GM12878 (cell line): ENCODE data around the gene TRPV5. TPM values are rescaled to one million over a fixed set of nuclear protein-coding genes. Genes with fewer than 3 reads are reported as not detected.

Experiments used
- ATAC-seq: fragments of 200-7000 bp; cut with Tn5 transposase; 3 replicates; pipeline ENCODE4 v1.9.1; 2020; ENCODE audit warnings: mild to moderate bottlenecking, moderate library complexity
- BruUV-seq: library from RNA; stranded (reverse); fragments of 400-500 nt; replicated peaks from 2 replicates; lab custom pipeline; 2021; lab: Mats Ljungman, UMichigan
- CTCF ChIA-PET: fragments of 300-600 bp; sonication (Branson Sonifier 250); formaldehyde crosslinking; extraction: SDS; loops from one replicate; lab custom pipeline; 2021; ENCODE audit warnings: inconsistent platforms; lab: Yijun Ruan, JAX
- POLR2A ChIA-PET: fragments of 350-600 bp; formaldehyde crosslinking; extraction: SDS; loops from one replicate; lab custom pipeline; 2021; ENCODE audit warnings: inconsistent platforms; lab: Charles Lee
- RAD21 ChIA-PET: fragments of 300-600 bp; sonication (Branson Sonifier 250); formaldehyde crosslinking; loops from one replicate; lab custom pipeline; 2023; ENCODE audit warnings: antibody characterized with exemption; ENCODE audit not compliant: unreplicated experiment; lab: Charles Lee
- SMC1A ChIA-PET: fragments of 300-600 bp; sonication (Branson Sonifier 250); formaldehyde crosslinking; loops from one replicate; lab custom pipeline; 2023; ENCODE audit not compliant: unreplicated experiment, uncharacterized antibody; lab: Charles Lee
- DNase-seq: peaks from one replicate; pipeline ENCODE4 v3.0.0-alpha.2; 2011; ENCODE audit warnings: low read depth, low spot score
- FAIRE-seq: peaks from 3 replicates; lab custom pipeline; 2011; peaks lifted over from hg19 to GRCh38; lab: Jason Lieb, UNC
- H2AFZ ChIP-seq: 2 replicates; pipeline ENCODE4 v1.6.0; 2011; ENCODE audit warnings: low read depth, low read length, control low read depth; ENCODE audit not compliant: control insufficient read depth
- H3K27ac ChIP-seq: 2 replicates; pipeline ENCODE4 v1.5.1; 2011; ENCODE audit warnings: control low read depth; ENCODE audit not compliant: control insufficient read depth, insufficient read depth
- H3K27me3 ChIP-seq, 2 experiments: replicated peaks in 1 of 2; 2 replicates each; pipeline versions ENCODE4 v1.6.0 to v1.6.1; 2011; ENCODE audit warnings: low read length in 1 of 2; ENCODE audit not compliant: control insufficient read depth in 2 of 2, insufficient read depth in 2 of 2
- H3K36me3 ChIP-seq, 2 experiments: 2 replicates each; pipeline ENCODE4 v1.5.1; 2011; ENCODE audit warnings: low read length in 1 of 2; ENCODE audit not compliant: control insufficient read depth in 2 of 2, insufficient read depth in 2 of 2
- H3K4me1 ChIP-seq: 2 replicates; pipeline ENCODE4 v1.6.1; 2011; ENCODE audit warnings: mild to moderate bottlenecking, low read length, moderate library complexity, mixed read lengths; ENCODE audit not compliant: control insufficient read depth, insufficient read depth
- H3K4me2 ChIP-seq: 2 replicates; pipeline ENCODE4 v1.6.0; 2011; ENCODE audit warnings: control low read depth; ENCODE audit not compliant: control insufficient read depth, insufficient read depth
- H3K4me3 ChIP-seq: fragments of 200-600 bp; sonication (generic); 2 replicates; pipeline ENCODE4 v1.5.1; 2016
- H3K79me2 ChIP-seq: 2 replicates; pipeline ENCODE4 v1.6.0; 2011; ENCODE audit warnings: low read length; ENCODE audit not compliant: control insufficient read depth, insufficient read depth
- H3K9ac ChIP-seq: 2 replicates; pipeline ENCODE4 v1.8.0; 2011; ENCODE audit warnings: low read length, control low read depth, mixed read lengths; ENCODE audit not compliant: control insufficient read depth, insufficient read depth
- H3K9me3 ChIP-seq: replicated peaks from 3 replicates; pipeline ENCODE4 v1.5.1; 2011; ENCODE audit warnings: mild to moderate bottlenecking, low read length; ENCODE audit not compliant: control insufficient read depth, insufficient read depth
- H4K20me1 ChIP-seq: 2 replicates; pipeline ENCODE4 v1.6.0; 2011; ENCODE audit not compliant: control insufficient read depth, insufficient read depth
- CEBPZ ChIP-seq: fragments of 150-350 bp; IDR thresholded peaks from 2 replicates; pipeline ENCODE4 v1.6.1; 2016; ENCODE audit warnings: low read depth, low read length
- MAX ChIP-seq: IDR thresholded peaks from 2 replicates; pipeline ENCODE4 v1.6.1; 2012; ENCODE audit warnings: low read depth, low read length, improper control_type of control experiment
- MYB ChIP-seq: fragments of 150-350 bp; IDR thresholded peaks from 2 replicates; pipeline ENCODE4 v1.6.1; 2014; ENCODE audit warnings: mild to moderate bottlenecking, low read depth, low read length, borderline replicate concordance
- ZNF207 ChIP-seq: fragments of 450-650 bp; IDR thresholded peaks from 2 replicates; pipeline ENCODE4 v1.6.1; 2014; ENCODE audit warnings: antibody characterized with exemption, mild to moderate bottlenecking, borderline replicate concordance
- ZNF687 ChIP-seq: fragments of 450-650 bp; IDR thresholded peaks from 2 replicates; pipeline ENCODE4 v1.6.1; 2017; ENCODE audit warnings: mild to moderate bottlenecking, moderate library complexity
- WGBS: methylation state at CpG from one replicate; pipeline ENCODE4 v1.1.6; 2016; ENCODE audit warnings: low lambda C conversion rate; ENCODE audit not compliant: insufficient replicate concordance, insufficient coverage; ENCODE audit errors: missing lambda C conversion rate; 5-methylcytosine and 5-hydroxymethylcytosine counted together
- in situ Hi-C: fragments of 300-500 bp; cut with MboI; formaldehyde crosslinking; loops from 9 replicates; pipeline ENCODE4 v1.14.3; 2018; ENCODE audit warnings: mixed read lengths
- intact Hi-C: fragments of 100-400 bp; cut with micrococcal nuclease; formaldehyde crosslinking; loops from one replicate; pipeline ENCODE4 v1.14.2; 2022; ENCODE audit not compliant: unreplicated experiment
- polyA plus RNA-seq, 11 experiments: library from polyadenylated mRNA; depleted of rRNA in 4 of 11; unstranded in 6 of 11; stranded (reverse) in 5 of 11; fragments of >200 nt; fragmentation: Nextera tagmentation in 4 of 11; fragmentation: Illumina TruSeq in 1 of 11; extraction: Ambion mirVana in 4 of 11; extraction: Trizol in 1 of 11; gene quantifications; 1 replicate in 1 of 11; 2 replicates in 10 of 11; pipeline versions ENCODE4 v1.2.1 to v1.2.3, GENCODE V29; 2011 to 2016; ENCODE audit warnings: inconsistent platforms in 2 of 11, missing spikeins in 2 of 11, low read depth in 1 of 11
- total RNA-seq, 4 experiments: library from RNA; depleted of rRNA in 3 of 4; stranded (reverse); fragments of >200 nt in 3 of 4; fragmentation: Illumina TruSeq in 1 of 4; extraction: Trizol in 1 of 4; gene quantifications; 2 replicates each; pipeline versions ENCODE4 v1.2.1 to v1.2.3, GENCODE V29; 2013 to 2021

TRPV5 gene
- total and polyA plus RNA-seq, 10 of the 15 experiments (the other 5 are each of a cell fraction or from before 2014, with no cell fraction given): not detected

- TF ChIP-seq MAX: no peak
- TF ChIP-seq ZNF687: no peak
Measured at GRCh38 chr7:142883571-142884285, 49.8 kb downstream of the TRPV5 start (continued).

GRCh38 chr7:142883145-142883544 is 50.4 kb downstream of the TRPV5 start:
- CTCF ChIA-PET: interaction anchor here (1.1 to 7.1 kb wide), 4 partner anchors 10 to 334 kb away, joined by 3 to 123 read pairs (median 10); no protein-coding TSS in a partner anchor

More at GRCh38 chr7:142883145-142883544, 50.4 kb downstream of the TRPV5 start:
- Histone ChIP-seq H2AFZ (no peak overlapping the region), H3K4me2 (no peak overlapping the region), H3K27me3 (0 out of 4 replicates have a peak, but pooled peaks cover 0 to 2% of the 10 kb centered on the region in 2 experiments), H4K20me1 (no peaks in the 10 kb centered on the region), H3K9ac (no peak overlapping the region), H3K79me2 (no peaks in the 10 kb centered on the region), H3K4me3 (no peak overlapping the region), H3K27ac (no peak overlapping the region), H3K4me1 (no peaks in the 10 kb centered on the region), H3K9me3 (no peaks in the 10 kb centered on the region), H3K36me3 (no peaks in the 10 kb centered on the region)
- ChIA-PET RAD21 (interaction anchor here (1.4 kb wide), 1 partner anchor 98 kb away, joined by 3 read pairs; no protein-coding TSS in a partner anchor), SMC1A (interaction anchor here (1.2 to 4.6 kb wide), 2 partner anchors 78 to 119 kb away, joined by 3 to 39 read pairs; no protein-coding TSS in a partner anchor), POLR2A (no interaction called here)
- DNase-seq (no peak), FAIRE-seq (no peak), ATAC-seq (no peak)
- in situ Hi-C loops (no loop called here), intact Hi-C loops (no loop called here)
- TF ChIP-seq MYB (no peak), CEBPZ (no peak), ZNF207 (no peak)
- no TSS peak for BruUV-seq
- 66% methylated on average over 10 of the region's 10 CpGs for WGBS
